SU-DHL-6 (cell line): ENCODE measurements around the gene C6orf89.

Experiments
- H2AFZ ChIP-seq: fragments of 200-600 bp; sonication (generic); 2 replicates; pipeline ENCODE4 v1.6.1; 2014; ENCODE audit warnings: low read depth, mild to moderate bottlenecking, moderate library complexity, mixed read lengths, antibody characterized with exemption, low read length; ENCODE audit not compliant: severe bottlenecking
- H3F3A ChIP-seq: fragments of 200-600 bp; shearing (Covaris generic); 2 replicates; pipeline ENCODE4 v1.6.0; 2016; ENCODE audit warnings: antibody characterized with exemption, mild to moderate bottlenecking; ENCODE audit not compliant: insufficient read depth
- H3K27ac ChIP-seq: fragments of 200-600 bp; sonication (generic); 2 replicates; pipeline ENCODE4 v1.5.1; 2016; ENCODE audit warnings: low read depth, mild to moderate bottlenecking, low read length, moderate library complexity, mixed read lengths
- H3K27me3 ChIP-seq: fragments of 200-600 bp; sonication (generic), shearing (Covaris generic); 2 replicates; pipeline ENCODE4 v1.6.0; 2014; ENCODE audit warnings: mild to moderate bottlenecking, low read length
- H3K36me3 ChIP-seq: fragments of 200-600 bp; sonication (generic); 2 replicates; pipeline ENCODE4 v1.6.1; 2014; ENCODE audit warnings: mild to moderate bottlenecking, low read length, mixed read lengths
- H3K4me2 ChIP-seq: fragments of 300-600, 200-600 bp; shearing (Covaris generic), sonication (generic); 2 replicates; pipeline ENCODE4 v1.6.0; 2014; ENCODE audit warnings: low read length, low read depth, mild to moderate bottlenecking; ENCODE audit not compliant: poor library complexity, severe bottlenecking
- H3K4me3 ChIP-seq: fragments of 200-600 bp; sonication (generic); 2 replicates; pipeline ENCODE4 v1.5.1; 2014; ENCODE audit warnings: antibody characterized with exemption, low read length, mild to moderate bottlenecking, mixed read lengths; ENCODE audit not compliant: insufficient read depth, poor library complexity, severe bottlenecking
- H3K79me2 ChIP-seq: fragments of 200-600 bp; sonication (generic); 2 replicates; pipeline ENCODE4 v1.6.1; 2014; ENCODE audit warnings: mild to moderate bottlenecking, low read length, moderate library complexity; ENCODE audit not compliant: insufficient read depth
- H3K9ac ChIP-seq: fragments of 200-600 bp; sonication (generic); 2 replicates; pipeline ENCODE4 v1.7.0; 2014; ENCODE audit warnings: mild to moderate bottlenecking, low read length
- H3K9me2 ChIP-seq: fragments of 200-600 bp; sonication (generic); replicated peaks from 2 replicates; pipeline ENCODE4 v1.6.1; 2014; ENCODE audit warnings: low read length; ENCODE audit not compliant: insufficient read depth
- H3K9me3 ChIP-seq: fragments of 200-600 bp; sonication (generic); 2 replicates; pipeline ENCODE4 v1.6.1; 2014; ENCODE audit warnings: low read length, mixed read lengths; ENCODE audit not compliant: insufficient read depth
- H4K20me1 ChIP-seq: fragments of 200-600 bp; sonication (generic); 2 replicates; pipeline ENCODE4 v1.6.1; 2014; ENCODE audit warnings: low read depth, mild to moderate bottlenecking, antibody characterized with exemption, low read length, moderate library complexity, mixed read lengths
- EZH2phosphoT487 ChIP-seq: fragments of 200-600 bp; sonication (generic), shearing (Covaris generic); conservative IDR thresholded peaks from 2 replicates; pipeline ENCODE4 v1.6.1; 2018; ENCODE audit warnings: mild to moderate bottlenecking, antibody characterized with exemption, low read length, moderate library complexity, mixed read lengths
- TF ChIP-seq, protein P1 (sequence below): fragments of 200-600 bp; sonication (generic); IDR thresholded peaks from one replicate; pipeline ENCODE4 v1.5.1; 2017; ENCODE audit warnings: antibody characterized with exemption, mild to moderate bottlenecking, low read length, moderate library complexity; ENCODE audit not compliant: insufficient read depth, poor library complexity, severe bottlenecking

C6orf89 gene

DNA sequence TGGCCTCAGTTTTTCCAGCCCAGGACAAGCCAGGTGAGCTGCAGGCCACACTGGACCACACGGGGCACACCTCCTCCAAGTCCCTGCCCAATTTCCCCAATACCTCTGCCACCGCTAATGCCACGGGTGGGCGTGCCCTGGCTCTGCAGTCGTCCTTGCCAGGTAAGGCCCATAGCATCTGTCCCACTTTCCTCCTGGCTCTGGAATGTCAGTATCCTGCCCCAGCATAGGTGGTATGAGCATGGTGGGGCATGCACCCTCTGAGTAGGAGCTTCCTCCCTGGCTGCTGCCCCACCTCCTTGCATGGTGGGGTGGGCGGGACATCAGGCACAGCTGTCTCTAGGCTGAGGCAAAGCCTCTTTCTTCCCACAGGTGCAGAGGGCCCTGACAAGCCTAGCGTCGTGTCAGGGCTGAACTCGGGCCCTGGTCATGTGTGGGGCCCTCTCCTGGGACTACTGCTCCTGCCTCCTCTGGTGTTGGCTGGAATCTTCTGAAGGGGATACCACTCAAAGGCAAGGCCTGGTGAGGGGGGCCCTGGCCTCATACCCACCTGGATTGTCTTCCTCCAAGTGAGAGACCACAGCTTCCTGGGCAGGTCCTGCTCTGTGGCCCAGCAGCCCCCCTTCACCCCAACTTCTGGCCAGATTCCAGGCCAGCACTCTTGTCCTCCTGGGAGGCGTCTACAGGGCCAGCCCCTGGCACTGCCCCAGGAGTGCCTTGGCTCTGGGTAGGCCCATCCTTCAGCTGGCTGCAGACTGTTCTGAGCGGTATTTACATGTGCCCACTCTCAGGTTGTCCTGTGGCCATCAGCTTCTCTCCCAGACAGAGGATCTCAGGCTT is 77.9 kb downstream of the C6orf89 start:
- no peaks in the 10 kb centered on the region for H3K27me3 ChIP-seq
- no peaks in the 10 kb centered on the region for H3K36me3 ChIP-seq
- H3K4me3 ChIP-seq = no peak overlapping the region
- TF ChIP-seq, protein P1, sequence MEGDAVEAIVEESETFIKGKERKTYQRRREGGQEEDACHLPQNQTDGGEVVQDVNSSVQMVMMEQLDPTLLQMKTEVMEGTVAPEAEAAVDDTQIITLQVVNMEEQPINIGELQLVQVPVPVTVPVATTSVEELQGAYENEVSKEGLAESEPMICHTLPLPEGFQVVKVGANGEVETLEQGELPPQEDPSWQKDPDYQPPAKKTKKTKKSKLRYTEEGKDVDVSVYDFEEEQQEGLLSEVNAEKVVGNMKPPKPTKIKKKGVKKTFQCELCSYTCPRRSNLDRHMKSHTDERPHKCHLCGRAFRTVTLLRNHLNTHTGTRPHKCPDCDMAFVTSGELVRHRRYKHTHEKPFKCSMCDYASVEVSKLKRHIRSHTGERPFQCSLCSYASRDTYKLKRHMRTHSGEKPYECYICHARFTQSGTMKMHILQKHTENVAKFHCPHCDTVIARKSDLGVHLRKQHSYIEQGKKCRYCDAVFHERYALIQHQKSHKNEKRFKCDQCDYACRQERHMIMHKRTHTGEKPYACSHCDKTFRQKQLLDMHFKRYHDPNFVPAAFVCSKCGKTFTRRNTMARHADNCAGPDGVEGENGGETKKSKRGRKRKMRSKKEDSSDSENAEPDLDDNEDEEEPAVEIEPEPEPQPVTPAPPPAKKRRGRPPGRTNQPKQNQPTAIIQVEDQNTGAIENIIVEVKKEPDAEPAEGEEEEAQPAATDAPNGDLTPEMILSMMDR = no peak
- no peak for TF ChIP-seq EZH2phosphoT487
- H3K9me2 ChIP-seq = no peaks in the 10 kb centered on the region
- H3K79me2 ChIP-seq = no peaks in the 10 kb centered on the region
- H3K4me2 ChIP-seq = peak overlapping the region; percentile 32
- H4K20me1 ChIP-seq = no peaks in the 10 kb centered on the region
- H3K27ac ChIP-seq = no peak overlapping the region
- H3K9ac ChIP-seq = peak overlapping the region; percentile 5; the same call in 1 of the 2 replicates
- H3F3A ChIP-seq = peaks cover 16% of the 10 kb centered on the region
- H2AFZ ChIP-seq = no peak overlapping the region
- no peaks in the 10 kb centered on the region for H3K9me3 ChIP-seq

DNA sequence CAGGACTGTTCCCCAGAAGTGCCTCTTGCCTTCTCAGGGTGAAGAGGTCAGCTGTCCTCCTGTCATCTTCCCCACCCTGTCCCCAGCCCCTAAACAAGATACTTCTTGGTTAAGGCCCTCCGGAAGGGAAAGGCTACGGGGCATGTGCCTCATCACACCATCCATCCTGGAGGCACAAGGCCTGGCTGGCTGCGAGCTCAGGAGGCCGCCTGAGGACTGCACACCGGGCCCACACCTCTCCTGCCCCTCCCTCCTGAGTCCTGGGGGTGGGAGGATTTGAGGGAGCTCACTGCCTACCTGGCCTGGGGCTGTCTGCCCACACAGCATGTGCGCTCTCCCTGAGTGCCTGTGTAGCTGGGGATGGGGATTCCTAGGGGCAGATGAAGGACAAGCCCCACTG is 78.6 kb downstream of the C6orf89 start:
- Histone ChIP-seq H2AFZ (no peak overlapping the region), H3K79me2 (no peaks in the 10 kb centered on the region), H3F3A (peaks cover 16% of the 10 kb centered on the region), H3K27ac (no peak overlapping the region), H3K9me3 (no peaks in the 10 kb centered on the region), H3K36me3 (no peaks in the 10 kb centered on the region), H3K4me3 (no peak overlapping the region), H3K9me2 (no peaks in the 10 kb centered on the region), H3K9ac (no peak overlapping the region), H4K20me1 (no peaks in the 10 kb centered on the region), H3K4me2 (no peak overlapping the region), H3K27me3 (no peaks in the 10 kb centered on the region)
- TF ChIP-seq, protein P1 = no peak
- TF ChIP-seq EZH2phosphoT487 = no peak

DNA sequence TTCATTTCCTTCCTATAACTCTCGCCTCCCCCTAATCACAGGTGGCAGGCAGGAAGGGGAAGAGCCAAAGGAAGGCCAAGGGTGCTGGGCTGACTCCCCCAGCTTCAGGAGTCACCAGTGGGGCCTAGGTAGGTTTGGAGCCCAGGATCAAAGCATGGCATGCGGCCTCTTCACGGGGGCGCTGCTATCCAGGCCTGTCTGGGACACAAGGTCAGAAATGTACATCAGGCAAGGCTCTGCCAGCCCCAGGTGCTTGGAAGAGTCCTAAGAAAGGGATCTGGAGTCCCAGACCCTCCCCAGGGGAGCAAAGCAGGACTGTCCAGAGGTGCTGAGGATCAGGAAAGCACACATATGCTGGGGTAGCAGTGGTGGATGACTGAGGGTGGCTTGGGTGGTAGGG is 79.2 kb downstream of the C6orf89 start:
- Histone ChIP-seq H3F3A (peaks cover 15% of the 10 kb centered on the region), H3K9me2 (no peaks in the 10 kb centered on the region), H3K4me2 (no peak overlapping the region), H3K79me2 (no peaks in the 10 kb centered on the region), H3K9ac (no peak overlapping the region), H4K20me1 (no peaks in the 10 kb centered on the region), H3K36me3 (no peaks in the 10 kb centered on the region), H3K27ac (no peak overlapping the region), H3K4me3 (no peak overlapping the region), H3K27me3 (no peaks in the 10 kb centered on the region), H2AFZ (no peak overlapping the region), H3K9me3 (no peaks in the 10 kb centered on the region)
- TF ChIP-seq, protein P1 = no peak
- TF ChIP-seq EZH2phosphoT487 = no peak
